ENCODE results near the gene MVK.

Gene MVK

DNA sequence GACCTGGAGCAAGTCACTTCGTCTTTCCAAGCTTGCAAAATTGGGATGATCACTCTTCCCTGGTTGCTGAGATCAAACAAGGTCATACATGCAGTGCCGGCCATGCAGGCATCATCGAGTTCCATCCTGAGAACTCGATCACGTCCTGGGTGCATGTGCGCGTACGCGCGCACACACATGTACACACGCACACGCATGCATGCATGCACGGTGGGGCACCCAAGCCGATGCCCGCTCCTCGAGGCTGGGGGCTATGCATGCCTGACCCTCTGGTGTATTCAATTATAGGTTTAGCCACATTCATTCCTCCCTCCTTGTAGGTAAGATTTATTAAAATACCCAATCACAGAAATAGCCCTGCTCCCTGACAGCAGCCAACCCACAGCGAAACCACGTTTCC is 26.3 kb upstream of the MVK start:
- DNase-seq, result no peak

DNA sequence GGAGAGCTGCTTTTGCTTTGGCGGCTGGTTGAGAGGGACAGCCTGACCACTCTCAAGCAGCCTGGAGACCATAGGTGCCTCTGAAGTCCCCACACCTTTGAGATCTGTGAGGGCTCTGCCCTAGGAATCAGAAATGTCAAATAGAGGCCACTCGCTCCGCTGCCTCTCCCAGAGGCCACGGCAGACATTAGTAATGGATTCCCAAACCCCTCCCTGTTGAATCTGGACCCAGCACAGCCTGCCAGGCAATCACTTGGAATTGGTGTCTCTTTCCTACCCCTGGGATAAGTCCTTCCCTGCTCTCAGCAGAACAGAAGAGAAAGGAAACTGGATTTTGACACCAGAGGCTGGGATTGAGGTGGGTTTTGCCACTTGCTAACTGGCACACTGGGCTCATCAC is 25.3 kb upstream of the MVK start:
- DNase-seq, result no peak

DNA sequence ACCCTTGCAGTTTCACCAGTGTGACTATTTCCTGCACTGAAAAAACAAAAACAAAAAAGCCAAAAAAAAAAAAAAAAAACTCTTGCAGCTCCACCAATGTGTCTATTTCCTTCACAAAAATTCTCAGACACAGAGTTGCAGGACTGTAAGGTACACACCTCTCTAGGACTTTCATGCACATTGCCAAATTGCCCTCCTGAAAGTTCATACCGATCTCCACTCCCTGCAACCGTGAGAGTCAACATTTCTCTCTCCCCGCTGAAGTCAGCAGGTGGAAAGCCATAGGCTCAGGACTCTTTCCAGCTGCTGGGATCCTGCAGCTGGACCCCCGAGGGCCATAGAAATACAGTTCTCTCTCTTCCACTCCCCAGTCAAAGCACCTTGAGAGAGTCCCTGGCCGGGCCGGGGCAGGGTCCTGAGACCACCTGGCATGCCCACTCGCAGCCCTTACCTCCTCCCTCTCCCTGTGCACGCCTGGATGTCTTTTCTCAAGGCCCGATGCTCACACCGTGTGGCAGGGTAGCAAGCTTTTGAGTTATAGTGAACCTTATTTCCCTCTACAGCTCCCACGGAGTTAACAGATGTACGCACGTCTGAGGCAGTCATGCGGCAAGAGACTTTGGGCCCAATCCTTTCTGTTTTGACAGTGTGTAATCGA is 23.9 kb upstream of the MVK start:
- no peak for DNase-seq

DNA sequence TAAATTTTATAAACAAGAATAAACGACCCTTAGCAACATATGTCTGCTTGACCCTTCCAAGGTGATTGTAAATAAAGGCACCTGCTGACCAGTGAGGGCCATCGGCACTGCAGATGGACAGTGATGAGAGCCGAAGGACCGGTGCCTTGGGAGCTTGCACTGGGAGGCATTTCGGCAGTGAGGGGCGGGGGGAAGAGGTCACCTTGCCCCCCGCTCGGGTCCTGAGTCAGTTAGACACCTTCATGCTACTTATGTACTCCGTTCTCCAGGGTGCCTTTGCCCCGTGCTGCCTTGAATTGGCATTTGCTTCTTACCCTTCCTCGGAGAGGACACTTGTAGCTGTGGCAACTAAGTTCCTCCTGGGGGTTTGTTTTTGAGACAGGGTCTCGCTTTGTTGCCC is 23.3 kb upstream of the MVK start:
- DNase-seq, result no peak

DNA sequence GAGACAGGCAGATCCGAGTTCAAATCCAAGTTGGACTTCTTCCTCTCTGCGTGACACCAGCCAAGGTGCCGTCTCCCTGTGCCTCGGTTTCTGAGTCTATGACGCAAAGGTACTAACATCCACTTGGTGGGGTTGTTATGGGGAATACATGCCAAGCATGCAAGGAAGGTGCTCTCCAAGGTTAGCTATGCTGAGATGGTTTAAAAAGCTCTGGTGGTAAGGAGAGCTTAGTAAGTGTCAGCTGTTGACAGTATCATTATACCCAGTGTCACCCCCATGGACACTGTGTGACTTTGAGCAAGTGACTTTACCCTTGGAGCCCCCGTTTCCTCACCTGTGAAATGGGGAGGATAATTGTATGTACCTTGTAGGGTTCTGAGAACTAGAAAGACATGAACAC is 22.5 kb upstream of the MVK start:
- DNase-seq, result no peak

DNA sequence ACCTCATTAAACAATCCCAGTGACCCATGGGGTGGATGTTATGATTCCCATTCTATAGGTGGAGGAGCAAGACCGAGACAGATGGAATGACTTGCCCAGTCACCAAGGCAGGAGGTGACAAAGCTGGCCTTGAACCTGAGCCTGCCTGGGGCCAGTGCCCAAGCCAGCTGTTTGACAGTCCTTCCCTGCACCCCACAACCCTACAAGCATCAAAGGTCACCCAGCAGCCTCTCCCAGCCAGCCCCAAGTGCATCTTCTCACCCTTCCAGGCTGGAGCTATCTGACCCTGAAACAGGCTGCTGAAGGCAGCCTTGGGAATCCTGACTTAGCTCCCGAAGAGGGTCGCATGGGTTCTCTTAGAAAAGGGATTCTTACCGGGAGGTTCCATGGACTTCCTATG is 20.6 kb upstream of the MVK start:
- no peak for DNase-seq

DNA sequence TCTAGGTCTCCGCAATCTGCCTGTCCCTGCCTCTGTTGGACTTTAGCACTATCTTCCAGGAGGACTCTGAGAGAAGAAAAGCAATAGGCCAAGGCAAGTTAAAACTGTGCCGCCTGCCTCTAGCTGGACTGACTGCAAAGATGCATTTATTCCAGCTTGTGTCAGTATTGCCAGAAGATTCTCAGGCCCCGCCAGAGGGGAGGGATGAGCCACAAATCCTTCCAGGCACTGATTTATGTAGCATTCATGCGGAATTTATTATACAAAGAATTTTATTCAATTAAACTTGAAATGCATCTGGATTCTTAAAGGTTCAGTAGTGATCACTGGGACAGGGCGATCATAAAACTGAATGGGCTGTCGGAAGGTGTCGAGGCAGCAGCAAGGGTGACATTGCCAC is 20.1 kb upstream of the MVK start:
- no peak for DNase-seq

DNA sequence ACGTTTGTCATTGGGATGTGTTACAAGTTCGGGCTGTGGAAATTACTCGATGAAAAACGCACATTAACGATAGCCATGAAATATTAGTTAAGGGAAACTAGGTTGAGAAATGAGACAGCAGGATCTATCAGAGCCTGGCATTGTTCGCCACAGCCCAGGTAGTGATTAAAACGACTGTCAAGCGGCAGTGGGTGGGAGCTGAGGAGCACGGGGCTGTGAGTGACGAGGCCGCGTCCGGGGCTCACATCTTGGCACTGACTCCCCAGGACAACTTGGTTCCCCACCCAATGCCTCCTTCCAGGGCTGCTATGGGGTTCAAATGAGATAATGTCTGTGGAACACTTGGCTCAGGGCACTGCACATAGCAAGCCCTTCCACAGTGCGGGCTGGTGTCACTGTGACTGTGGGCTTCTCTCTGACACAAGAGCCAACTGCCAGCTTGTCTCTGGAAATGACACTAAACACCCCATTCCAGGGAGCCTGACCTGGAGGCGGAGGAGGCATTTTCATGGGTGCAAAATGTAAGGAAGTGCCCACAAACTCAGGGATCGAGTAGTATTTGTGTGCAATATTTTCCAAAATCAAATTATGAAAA is 19.6 kb upstream of the MVK start:
- no peak for DNase-seq

DNA sequence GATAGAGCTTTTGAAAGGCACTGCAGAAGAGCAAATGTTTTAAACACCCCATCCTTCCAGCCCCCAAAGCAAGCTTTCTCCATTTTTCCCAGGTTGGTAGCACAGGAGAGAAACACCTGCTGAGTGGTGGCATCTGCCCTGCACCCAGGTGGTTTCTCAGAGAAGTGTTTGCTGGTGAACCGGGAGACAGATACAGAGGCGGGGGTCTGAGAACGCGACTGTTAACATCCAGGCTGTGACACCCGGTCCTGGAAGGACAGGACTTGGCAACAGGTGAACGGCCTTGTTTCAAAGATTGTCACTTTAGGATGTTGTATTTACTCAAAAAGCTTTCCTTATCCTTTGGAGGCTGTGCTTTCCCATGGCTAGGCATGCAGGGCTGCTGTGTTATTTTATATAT is 18.8 kb upstream of the MVK start:
- no peak for DNase-seq

DNA sequence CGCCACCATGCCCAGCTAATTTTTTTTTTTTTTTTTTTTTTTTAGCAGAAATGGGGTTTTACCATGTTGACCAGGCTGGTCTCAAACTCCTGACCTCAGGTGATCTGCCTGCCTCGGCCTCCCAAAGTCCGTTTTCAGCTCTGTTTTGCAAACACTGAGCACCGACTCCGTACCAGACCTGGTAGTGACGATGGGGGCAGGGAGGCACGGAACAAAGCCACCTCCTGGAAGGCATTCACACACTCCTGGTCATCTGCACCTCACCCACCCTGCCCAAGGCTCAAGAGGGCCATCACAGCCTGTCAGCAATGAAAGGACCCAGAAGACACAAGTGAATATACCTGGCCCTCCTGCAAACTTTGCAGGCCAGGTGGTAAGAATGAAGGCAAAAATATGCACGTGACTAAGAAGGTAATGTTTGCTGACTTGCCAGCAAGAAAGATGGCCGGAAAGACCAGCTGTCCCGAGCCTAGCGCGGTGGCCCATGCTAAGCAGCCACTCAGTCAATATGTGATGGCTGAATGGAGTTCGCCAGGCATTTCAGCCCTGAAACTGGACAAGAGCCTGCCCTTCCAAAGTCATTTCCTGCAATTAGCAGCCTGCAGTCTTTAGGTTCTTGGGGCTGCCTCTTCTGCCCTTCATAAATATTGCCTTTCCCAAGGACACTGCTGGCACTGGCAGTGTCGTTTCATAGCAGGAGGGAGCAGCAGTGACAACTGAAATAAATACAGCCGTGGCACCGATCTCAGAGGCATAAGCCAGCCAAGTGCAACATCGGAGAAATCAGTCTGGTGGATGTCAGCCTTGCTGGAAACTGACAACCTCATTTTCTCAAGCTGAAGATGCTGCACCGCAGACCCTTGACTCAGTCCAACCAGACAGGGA is 17.9 kb upstream of the MVK start:
- DNase-seq, result no peak

DNA sequence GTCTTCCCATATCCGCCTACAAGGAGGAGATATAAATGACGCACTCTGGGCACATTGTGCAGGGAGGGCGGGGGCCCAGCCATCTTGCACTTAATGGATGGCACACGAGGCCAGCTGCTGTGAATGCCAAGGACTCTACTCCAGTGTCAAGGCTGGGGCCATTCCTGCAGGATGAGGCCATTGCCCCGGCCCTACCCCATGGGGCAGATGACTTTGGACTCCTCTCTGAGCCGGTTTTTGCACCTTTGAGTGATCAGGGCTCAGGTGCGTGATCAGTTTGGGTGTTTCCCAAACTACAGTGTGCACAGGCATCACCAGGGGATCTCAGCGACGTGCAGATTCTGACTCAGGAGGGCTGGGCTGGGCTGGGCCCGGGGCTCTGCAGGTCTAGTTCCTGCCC is 16.4 kb upstream of the MVK start:
- DNase-seq, result no peak

DNA sequence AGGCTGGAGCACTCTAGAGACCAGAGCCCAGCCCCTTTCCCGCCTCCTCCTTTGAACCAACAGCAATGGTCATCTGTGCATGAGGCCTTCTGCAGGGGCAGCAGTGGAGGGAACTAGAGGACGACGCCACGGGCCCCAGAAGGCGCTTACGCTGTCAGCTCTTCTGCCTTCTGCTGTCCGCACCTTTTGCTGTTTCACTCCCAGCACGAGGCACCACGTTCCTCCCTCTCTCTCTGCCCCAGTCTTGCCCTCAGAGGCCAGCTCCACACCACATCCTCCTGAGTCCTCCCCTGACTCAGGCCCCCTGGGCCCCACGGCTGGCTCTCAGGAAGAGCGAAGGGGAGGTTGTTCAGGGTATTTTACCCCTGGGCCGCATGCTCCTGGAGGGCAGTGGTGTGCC is 15.8 kb upstream of the MVK start:
- DNase-seq, result no peak

DNA sequence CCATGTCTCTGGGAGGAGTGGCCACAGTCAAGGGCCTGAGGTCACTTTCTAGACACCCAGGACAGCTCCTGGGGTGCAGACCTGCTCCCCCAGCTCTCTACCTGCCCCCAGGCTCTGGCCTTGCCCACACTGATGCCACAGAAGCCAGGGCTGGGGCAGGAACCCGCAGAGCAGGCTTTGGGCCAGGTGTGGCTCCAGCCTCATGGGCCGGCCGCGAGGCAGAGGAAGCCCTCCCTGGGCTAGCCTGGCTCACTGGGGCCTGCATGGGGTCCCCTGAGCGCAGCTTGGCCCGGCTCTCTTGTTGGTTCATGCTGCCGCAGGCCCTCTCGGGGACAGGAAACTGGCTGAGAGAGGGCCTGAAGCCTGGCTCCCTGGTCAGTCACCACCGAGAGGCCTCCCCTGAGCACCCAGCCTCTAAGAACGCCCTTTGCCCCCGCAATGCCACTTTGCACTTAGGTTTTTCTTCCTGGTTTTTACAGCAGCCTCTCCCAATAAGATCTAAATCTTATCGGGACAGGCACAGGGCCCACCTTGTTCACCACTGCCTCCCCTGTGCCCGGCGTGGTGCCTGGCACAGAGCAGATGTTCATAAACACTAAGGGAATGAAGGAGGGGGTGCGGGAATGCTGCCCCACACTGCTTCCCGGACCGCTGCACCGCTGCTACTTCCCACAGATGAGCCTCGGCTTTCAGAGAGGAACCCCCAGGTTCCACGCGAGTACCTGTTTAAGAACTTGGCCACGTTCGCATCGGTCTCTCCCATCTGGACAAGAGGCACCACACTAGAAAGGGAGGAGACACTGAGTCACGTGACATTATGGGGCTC is 15.0 kb upstream of the MVK start:
- DNase-seq, result no peak

DNA sequence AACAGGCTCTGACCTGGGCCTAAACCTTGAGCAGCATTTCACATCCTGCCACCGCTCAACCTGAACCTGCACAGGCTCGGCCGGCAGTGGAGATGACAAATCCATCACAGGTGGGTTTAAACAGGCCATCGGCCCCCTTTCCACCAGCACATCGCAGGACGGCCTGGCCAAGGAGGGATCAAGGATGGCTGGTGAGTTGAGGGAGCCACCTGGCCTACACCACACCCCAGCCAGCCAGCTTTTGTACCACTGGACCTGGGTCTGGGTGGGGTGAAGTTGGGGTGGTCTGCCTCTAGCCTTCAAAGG is 14.4 kb upstream of the MVK start:
- DNase-seq, result no peak

DNA sequence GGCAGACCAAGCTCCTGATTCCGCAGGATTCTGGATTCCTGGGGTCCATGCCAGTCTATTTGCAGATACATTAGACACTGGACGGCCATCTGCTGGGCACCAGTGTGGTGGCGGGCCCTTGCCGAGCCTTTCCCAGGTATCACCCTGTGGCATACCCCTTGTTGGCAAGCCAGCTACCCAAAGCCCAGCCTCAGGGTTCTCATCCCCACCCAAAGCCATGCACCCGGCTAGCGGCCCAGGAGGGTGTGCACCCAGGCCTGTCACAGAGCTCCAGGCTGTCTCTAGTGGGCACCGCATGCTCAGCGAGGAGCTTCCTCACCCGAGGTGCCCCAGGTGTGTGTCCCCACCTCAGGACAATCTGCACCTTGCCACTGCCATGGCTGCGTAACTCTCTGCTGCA is 14.0 kb upstream of the MVK start:
- DNase-seq, result no peak

DNA sequence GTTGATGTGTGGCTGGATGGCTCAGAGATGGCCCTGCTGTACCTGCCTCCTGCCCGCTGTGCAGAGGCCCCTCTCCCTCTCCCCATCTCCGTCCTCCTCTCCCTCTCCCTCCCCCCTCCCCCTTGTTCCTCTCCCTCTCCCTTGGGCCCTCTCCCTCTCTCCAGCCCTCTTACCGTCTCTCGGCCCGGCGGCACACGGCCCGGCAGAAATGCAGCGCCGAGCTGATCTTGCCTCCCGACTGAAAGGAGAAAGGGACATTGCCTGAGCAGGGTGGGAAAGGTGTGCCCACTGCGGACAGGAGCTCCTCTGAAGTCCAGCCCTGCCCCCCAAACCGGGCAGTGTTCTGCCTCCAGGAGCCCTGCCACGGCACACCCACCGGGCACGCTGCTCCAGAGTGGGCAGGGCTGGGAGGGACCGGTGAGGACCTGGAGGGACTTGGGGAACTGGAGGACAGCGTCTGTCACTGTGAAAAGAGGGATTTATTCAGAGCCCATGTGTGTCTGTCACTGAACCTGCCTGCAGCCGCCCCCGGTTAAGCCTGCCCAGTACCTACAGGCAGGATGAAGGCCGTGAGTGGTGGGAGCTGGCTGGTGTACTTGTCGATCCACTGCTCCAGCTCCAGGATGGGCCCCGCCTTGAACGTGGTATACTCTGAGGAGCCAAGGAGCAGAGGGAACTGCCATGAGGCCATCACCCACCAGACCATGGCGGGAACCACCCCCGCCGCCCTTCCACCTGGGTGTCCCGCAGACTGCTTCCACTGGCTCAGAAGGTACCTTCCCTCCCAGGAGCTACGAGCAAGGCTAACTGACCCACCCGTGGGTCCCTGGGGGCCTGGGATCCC is 12.5 kb upstream of the MVK start:
- no peak for DNase-seq

DNA sequence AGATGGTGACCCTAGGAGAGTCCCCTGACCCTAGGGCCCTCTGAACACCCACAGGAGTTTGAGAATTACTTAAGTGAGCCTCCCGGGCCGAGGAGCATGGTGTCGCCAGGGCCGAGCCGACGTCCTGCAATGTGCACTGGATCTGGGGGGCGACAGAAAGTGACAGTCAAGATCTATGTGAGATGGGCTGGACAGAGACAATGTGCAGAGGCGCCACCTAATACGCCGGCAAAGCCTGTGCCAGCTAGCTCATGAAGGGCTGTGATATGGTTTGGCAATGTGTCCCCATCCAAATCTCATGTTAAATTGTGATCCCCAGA is 11.9 kb upstream of the MVK start:
- DNase-seq, result no peak

DNA sequence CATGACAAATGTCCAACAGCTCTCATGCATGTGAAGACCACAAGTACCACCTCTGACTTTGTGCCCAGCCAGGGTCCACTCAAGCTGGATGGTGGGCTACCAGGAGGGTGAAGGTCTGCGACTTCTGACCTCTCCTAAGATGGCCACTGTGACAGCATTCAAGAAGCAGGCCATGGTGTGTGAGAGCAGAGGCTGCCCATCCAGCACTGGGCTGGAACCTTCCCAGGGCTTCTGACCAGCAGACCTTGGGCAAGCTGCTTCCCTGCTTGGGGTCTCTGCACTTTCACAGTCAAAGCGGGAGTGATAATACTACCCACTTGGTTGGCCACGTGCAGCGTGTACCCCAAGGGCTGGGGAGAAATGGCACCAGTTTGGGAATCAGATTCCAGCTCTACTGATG is 10.7 kb upstream of the MVK start:
- DNase-seq, result no peak

DNA sequence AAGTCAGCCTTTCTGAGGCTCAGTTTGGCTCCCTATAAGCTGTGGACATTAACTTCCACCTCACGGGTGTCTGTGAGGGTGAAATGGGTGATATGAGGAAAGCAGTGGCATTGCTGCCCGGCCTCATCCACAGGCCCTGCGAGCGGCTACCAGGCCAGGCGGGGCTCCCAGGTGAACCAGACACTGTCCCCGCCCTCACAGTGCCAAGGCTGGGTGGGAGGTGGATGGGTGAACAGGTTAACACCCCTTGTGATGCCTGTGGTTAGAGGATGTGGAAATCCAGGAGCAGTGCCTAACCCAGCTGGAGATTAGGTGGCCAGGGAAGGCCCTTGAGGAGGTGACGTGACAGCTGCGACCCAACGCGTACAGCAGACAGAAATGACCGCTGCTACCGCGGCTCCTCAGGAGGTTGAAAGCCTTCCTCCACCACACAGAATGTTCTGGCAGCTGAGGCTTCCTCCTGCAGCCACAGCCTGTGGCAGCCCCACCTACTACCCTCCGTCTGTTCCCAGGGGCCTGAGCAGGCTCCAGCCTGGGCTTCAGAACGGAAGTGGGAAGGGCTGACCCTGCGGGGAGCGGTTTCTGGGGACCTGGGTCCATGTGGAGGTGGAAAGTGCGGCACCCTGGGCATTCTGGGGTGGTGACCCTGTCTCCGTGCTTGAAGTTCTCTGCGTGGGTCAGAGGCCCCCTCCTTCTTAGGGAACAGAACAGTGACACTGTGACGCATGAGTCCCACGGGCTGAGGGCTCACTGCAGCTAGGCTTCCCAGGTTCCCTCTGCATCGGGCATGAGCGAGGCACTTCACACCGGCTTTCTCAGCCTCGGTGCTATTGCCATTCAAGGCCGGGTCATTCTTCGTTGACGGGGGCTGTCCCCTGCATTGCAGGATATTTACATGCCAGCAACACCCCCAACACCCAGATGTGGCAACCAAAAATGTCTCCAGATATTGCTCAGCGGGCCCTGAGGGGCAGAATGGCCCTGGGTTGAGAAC is 10.0 kb upstream of the MVK start:
- DNase-seq, result no peak

DNA sequence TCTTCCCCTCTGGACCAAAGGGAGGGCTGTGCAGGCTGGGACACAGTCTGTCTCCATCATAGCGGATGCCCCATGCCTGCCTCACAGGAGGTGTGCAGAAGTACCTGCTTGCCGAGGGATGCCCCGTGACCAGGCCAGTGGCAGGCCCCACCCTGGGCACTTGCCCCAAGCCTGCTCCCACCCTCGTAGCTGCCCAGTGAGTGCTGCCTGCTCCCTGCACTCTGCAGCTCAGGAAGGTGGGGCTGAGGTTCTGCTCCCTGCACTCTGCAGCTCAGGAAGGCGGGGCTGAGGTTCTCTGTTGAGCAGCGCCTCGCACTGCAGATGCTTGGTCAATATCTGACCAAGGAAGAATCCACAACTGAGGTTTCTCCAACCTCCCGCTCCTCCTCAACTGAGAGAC is 7.2 kb upstream of the MVK start:
- no peak for DNase-seq

DNA sequence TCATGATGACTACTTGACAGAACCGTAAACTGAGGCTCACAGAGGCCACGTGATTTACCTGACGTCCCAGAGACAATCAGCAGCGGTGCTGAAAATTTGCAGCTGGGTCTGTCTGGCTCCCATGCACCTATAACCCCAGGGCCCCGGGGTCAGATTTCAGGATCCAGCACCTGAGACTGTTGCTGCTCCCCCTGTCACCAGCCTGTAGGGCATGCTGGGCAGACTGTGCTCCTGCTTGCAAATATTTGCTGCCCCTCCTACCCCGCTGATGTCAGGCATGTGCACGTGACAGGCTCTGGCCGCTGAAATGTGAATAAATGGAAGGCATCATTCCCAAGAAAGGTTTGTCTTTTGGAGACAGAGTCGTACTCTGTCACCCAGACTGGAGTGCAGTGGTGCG is 6.3 kb upstream of the MVK start:
- DNase-seq, result no peak

DNA sequence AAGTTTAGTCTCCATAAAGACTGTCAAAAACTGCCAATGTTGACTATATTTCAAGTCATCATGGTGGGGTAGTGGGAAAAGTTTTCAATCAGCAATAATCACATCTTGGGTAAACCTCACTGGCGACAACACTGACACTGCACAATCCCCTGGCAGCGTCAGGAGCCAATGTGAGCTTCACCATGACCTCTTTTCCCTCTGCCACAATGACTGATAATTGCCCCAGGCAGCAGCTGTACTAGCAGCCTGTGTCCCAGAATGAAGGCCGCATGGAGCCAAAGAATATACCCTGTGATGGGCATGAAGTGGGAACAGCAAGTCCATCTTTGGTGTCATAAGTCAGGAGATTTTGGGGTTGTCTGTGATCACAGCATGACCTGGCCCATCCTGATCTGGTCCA is 5.6 kb upstream of the MVK start:
- no peak for DNase-seq
